ENCODE results near the gene MAP7.
"Not testable (repeated sequence)": the region's sequence is repeated elsewhere in the genome, so short reads cannot be mapped to it uniquely, and the experiment has no call there.

DNA sequence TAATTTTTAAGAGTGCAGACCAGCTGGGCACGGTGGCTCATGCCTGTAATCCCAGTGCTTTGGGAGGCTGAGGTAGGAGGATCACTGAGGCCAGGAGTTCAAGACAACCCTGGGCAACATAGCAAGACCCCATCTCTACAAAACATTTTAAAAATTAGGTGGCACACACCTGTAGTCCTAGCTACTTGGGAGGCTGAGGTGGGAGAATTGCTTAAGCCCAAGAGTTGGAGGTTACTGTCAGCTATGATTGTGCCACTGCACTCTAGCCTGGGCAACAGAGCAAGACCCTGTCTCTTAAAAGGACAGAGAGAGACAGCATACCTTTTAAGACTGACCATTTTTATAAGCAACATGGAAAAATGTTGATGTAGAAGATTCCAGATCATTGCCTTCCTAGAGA lies 241.8 kb downstream of the MAP7 start:
- not testable (repeated sequence) for TF ChIP-seq POLR2AphosphoS5 (IDR thresholded peaks at IDR 0.05; ENCODE audit: low read depth, low read length); POLR2A (IDR thresholded peaks at IDR 0.05; ENCODE audit: low read depth, low read length); PAX5 (IDR thresholded peaks at IDR 0.05; ENCODE audit: insufficient read depth, low read length, severe bottlenecking); TAF1 (IDR thresholded peaks at IDR 0.05; ENCODE audit: low read depth, low read length); SPI1 (IDR thresholded peaks at IDR 0.05; ENCODE audit: low read depth, low read length)

All from GM12891 (cell line).